ENCODE data around the gene TOP3B. TPM values are rescaled to one million over a fixed set of nuclear protein-coding genes. Genes with fewer than 3 reads are reported as not detected.

Gene TOP3B
- total RNA-seq, 1 donor from 2014 or later: 83.5 TPM

GRCh38 chr22:22026157-22026831 lies 43.7 kb upstream of the TOP3B start:
- no peaks in the 10 kb centered on the region for H3K27me3 Mint-ChIP-seq (ENCODE audit: unreplicated experiment)
- no peaks in the 10 kb centered on the region for H3K9me3 Mint-ChIP-seq (ENCODE audit: unreplicated experiment)
- H3K36me3 Mint-ChIP-seq (ENCODE audit: unreplicated experiment): no peaks in the 10 kb centered on the region
- no peak overlapping the region for H3K4me3 Mint-ChIP-seq (ENCODE audit: unreplicated experiment)
- H3K4me1 Mint-ChIP-seq (ENCODE audit: low read depth, unreplicated experiment): peaks cover 3% of the 10 kb centered on the region
- no peak for TF ChIP-seq CTCF (IDR thresholded peaks at IDR 0.05; ENCODE audit: partially characterized antibody, unreplicated experiment)
- H3K27ac Mint-ChIP-seq (ENCODE audit: unreplicated experiment): no peak overlapping the region
- DNase-seq: no peak

- Mint-ChIP-seq H3K36me3 (ENCODE audit: unreplicated experiment) (no peaks in the 10 kb centered on the region), H3K4me1 (ENCODE audit: low read depth, unreplicated experiment) (peaks cover 3% of the 10 kb centered on the region), H3K9me3 (ENCODE audit: unreplicated experiment) (no peaks in the 10 kb centered on the region), H3K27ac (ENCODE audit: unreplicated experiment) (no peak overlapping the region), H3K4me3 (ENCODE audit: unreplicated experiment) (no peak overlapping the region), H3K27me3 (ENCODE audit: unreplicated experiment) (no peaks in the 10 kb centered on the region)
- no peak for DNase-seq
- no peak for TF ChIP-seq CTCF (IDR thresholded peaks at IDR 0.05; ENCODE audit: partially characterized antibody, unreplicated experiment)
Measured at GRCh38 chr22:22025320-22026156, 43.0 kb upstream of the TOP3B start.

GRCh38 chr22:22024440-22024839 lies 41.9 kb upstream of the TOP3B start:
- Mint-ChIP-seq H3K27ac (ENCODE audit: unreplicated experiment) (no peak overlapping the region), H3K4me1 (ENCODE audit: low read depth, unreplicated experiment) (peaks cover 3% of the 10 kb centered on the region), H3K4me3 (ENCODE audit: unreplicated experiment) (no peak overlapping the region), H3K36me3 (ENCODE audit: unreplicated experiment) (no peaks in the 10 kb centered on the region), H3K9me3 (ENCODE audit: unreplicated experiment) (no peaks in the 10 kb centered on the region), H3K27me3 (ENCODE audit: unreplicated experiment) (no peaks in the 10 kb centered on the region)
- no peak for DNase-seq
- no peak for TF ChIP-seq CTCF (IDR thresholded peaks at IDR 0.05; ENCODE audit: partially characterized antibody, unreplicated experiment)

GRCh38 chr22:22023581-22024137 lies 41.1 kb upstream of the TOP3B start:
- no peaks in the 10 kb centered on the region for H3K36me3 Mint-ChIP-seq (ENCODE audit: unreplicated experiment)
- DNase-seq: no peak
- H3K27me3 Mint-ChIP-seq (ENCODE audit: unreplicated experiment): no peaks in the 10 kb centered on the region
- no peak for TF ChIP-seq CTCF (IDR thresholded peaks at IDR 0.05; ENCODE audit: partially characterized antibody, unreplicated experiment)
- H3K4me3 Mint-ChIP-seq (ENCODE audit: unreplicated experiment): no peak overlapping the region
- H3K4me1 Mint-ChIP-seq (ENCODE audit: low read depth, unreplicated experiment): peaks cover 3% of the 10 kb centered on the region
- no peak overlapping the region for H3K27ac Mint-ChIP-seq (ENCODE audit: unreplicated experiment)
- no peaks in the 10 kb centered on the region for H3K9me3 Mint-ChIP-seq (ENCODE audit: unreplicated experiment)

Data from glutamatergic neuron (in vitro differentiated cells).